ENCODE results near the gene ZBTB7B.

The ZBTB7B gene

GRCh38 chr1:155003766-155004351 lies 1.3 kb downstream of the ZBTB7B start:
- DNase-seq (ENCODE audit: low read depth in 2 of 2, low spot score in 1 of 2): no peak

- no peak for DNase-seq (ENCODE audit: low read depth in 2 of 2, low spot score in 1 of 2)
These were observed 1.9 kb downstream of the ZBTB7B start for GRCh38 chr1:155004352-155005075.

- no peak for DNase-seq (ENCODE audit: low read depth in 2 of 2, low spot score in 1 of 2)
These were observed 2.7 kb downstream of the ZBTB7B start for GRCh38 chr1:155005076-155006011.

GRCh38 chr1:155006601-155007101 lies 4.0 kb downstream of the ZBTB7B start:
- no peak for DNase-seq (ENCODE audit: low read depth in 2 of 2, low spot score in 1 of 2)

- DNase-seq (ENCODE audit: low read depth in 2 of 2, low spot score in 1 of 2): no peak
These were observed 4.7 kb downstream of the ZBTB7B start for GRCh38 chr1:155007251-155007828.

- DNase-seq (ENCODE audit: low read depth in 2 of 2, low spot score in 1 of 2): no peak
These were observed 5.7 kb downstream of the ZBTB7B start for GRCh38 chr1:155008015-155008941.

- DNase-seq (ENCODE audit: low read depth in 2 of 2, low spot score in 1 of 2): no peak
These were observed 6.7 kb downstream of the ZBTB7B start for GRCh38 chr1:155009221-155009711.

GRCh38 chr1:155009742-155010141 lies 7.1 kb downstream of the ZBTB7B start:
- DNase-seq (ENCODE audit: low read depth in 2 of 2, low spot score in 1 of 2): no peak

GRCh38 chr1:155010211-155010918 lies 7.8 kb downstream of the ZBTB7B start:
- DNase-seq (ENCODE audit: low read depth in 2 of 2, low spot score in 1 of 2): no peak

- DNase-seq (ENCODE audit: low read depth in 2 of 2, low spot score in 1 of 2): no peak
These were observed 8.4 kb downstream of the ZBTB7B start for GRCh38 chr1:155011004-155011416.

- DNase-seq (ENCODE audit: low read depth in 2 of 2, low spot score in 1 of 2): no peak
These were observed 8.9 kb downstream of the ZBTB7B start for GRCh38 chr1:155011437-155012025.

- DNase-seq (ENCODE audit: low read depth in 2 of 2, low spot score in 1 of 2): no peak
These were observed 9.5 kb downstream of the ZBTB7B start for GRCh38 chr1:155012026-155012546.

GRCh38 chr1:155012776-155013602 lies 10.4 kb downstream of the ZBTB7B start:
- no peak for DNase-seq (ENCODE audit: low read depth in 2 of 2, low spot score in 1 of 2)

GRCh38 chr1:155013632-155014031 lies 11.0 kb downstream of the ZBTB7B start:
- no peak for DNase-seq (ENCODE audit: low read depth in 2 of 2, low spot score in 1 of 2)

GRCh38 chr1:155014709-155015508 lies 12.3 kb downstream of the ZBTB7B start:
- no peak for DNase-seq (ENCODE audit: low read depth in 2 of 2, low spot score in 1 of 2)

- no peak for DNase-seq (ENCODE audit: low read depth in 2 of 2, low spot score in 1 of 2)
These were observed 13.1 kb downstream of the ZBTB7B start for GRCh38 chr1:155015527-155016230.
